ENCODE measurements around the gene CHSY1.

CHSY1 gene

GRCh38 chr15:101170568-101171350, 81.1 kb downstream of the CHSY1 start:
- DNase-seq (ENCODE audit: low read depth) = no peak
- TF ChIP-seq, protein P1, sequence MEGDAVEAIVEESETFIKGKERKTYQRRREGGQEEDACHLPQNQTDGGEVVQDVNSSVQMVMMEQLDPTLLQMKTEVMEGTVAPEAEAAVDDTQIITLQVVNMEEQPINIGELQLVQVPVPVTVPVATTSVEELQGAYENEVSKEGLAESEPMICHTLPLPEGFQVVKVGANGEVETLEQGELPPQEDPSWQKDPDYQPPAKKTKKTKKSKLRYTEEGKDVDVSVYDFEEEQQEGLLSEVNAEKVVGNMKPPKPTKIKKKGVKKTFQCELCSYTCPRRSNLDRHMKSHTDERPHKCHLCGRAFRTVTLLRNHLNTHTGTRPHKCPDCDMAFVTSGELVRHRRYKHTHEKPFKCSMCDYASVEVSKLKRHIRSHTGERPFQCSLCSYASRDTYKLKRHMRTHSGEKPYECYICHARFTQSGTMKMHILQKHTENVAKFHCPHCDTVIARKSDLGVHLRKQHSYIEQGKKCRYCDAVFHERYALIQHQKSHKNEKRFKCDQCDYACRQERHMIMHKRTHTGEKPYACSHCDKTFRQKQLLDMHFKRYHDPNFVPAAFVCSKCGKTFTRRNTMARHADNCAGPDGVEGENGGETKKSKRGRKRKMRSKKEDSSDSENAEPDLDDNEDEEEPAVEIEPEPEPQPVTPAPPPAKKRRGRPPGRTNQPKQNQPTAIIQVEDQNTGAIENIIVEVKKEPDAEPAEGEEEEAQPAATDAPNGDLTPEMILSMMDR (IDR thresholded peaks at IDR 0.05; ENCODE audit: low read depth, low read length, missing control alignments) = no peak
- in situ Hi-C loops (cut with HindIII; ENCODE audit: low sequenced_read_pairs) = no loop called here
- no peak overlapping the region for H3K4me3 ChIP-seq (ENCODE audit: low read depth, low read length)

- no peak for DNase-seq (ENCODE audit: low read depth)
- TF ChIP-seq, protein P1 (IDR thresholded peaks at IDR 0.05; ENCODE audit: low read depth, low read length, missing control alignments) = no peak
- in situ Hi-C loops (cut with HindIII; ENCODE audit: low sequenced_read_pairs) = no loop called here
- no peak overlapping the region for H3K4me3 ChIP-seq (ENCODE audit: low read depth, low read length)
Observed at GRCh38 chr15:101169495-101170071, 82.3 kb downstream of the CHSY1 start.

GRCh38 chr15:101168898-101169494, 82.9 kb downstream of the CHSY1 start:
- in situ Hi-C loops (cut with HindIII; ENCODE audit: low sequenced_read_pairs) = no loop called here
- DNase-seq (ENCODE audit: low read depth) = no peak
- TF ChIP-seq, protein P1 (IDR thresholded peaks at IDR 0.05; ENCODE audit: low read depth, low read length, missing control alignments) = no peak
- no peak overlapping the region for H3K4me3 ChIP-seq (ENCODE audit: low read depth, low read length)

DNA sequence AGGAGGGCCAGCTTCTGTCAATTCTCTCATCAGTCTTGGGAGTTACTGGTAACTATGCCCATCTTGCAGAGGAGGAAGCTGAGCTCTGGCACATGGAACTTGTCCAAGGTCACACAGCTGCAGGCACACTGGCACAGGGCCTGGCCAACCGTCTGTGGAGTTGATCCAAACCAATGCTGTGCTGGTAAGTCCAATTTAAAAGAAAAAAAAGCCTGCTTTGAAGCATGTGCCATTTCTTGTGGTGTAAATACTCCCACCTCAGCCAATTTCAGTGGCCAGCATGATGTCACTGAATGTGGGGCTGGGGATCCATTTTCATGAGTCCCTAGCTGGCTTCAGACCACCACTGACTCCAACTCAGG, 83.4 kb downstream of the CHSY1 start:
- DNase-seq (ENCODE audit: low read depth) = no peak
- TF ChIP-seq, protein P1 (IDR thresholded peaks at IDR 0.05; ENCODE audit: low read depth, low read length, missing control alignments) = no peak
- in situ Hi-C loops (cut with HindIII; ENCODE audit: low sequenced_read_pairs) = no loop called here
- H3K4me3 ChIP-seq (ENCODE audit: low read depth, low read length) = no peak overlapping the region

DNA sequence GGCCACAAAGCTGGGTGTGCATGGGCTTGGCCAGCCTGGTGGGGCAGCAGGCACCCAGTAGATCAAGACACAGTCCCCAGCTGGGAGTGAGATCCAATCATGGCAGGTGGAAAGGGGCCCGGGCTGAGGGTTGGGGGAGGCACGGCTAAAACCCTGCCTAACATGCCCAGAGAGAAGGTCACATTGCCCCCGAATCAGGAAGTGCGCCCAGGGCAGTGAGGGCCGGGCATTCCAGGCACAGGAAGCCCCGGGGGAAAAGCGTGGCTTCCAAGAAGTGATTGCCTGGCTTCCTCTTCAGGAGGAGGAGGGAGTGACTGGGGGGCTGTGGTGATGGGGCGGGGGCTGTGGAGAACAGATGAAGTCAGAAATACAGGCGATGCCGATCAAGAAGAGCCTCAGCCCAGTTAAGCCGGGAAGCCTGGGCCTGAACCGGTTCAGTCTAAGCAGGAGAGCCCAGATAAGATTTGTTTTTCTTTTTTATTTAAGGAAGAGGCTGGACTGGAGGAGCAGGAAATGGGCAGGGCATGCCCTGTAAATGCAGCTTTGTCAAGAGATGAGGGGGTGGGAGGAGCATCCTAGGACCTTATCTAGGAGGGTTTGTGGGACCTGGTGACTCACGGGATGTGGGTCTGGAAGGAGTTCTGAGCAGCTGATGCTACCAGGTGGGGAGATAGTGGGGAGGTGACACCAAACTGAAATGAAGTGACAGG, 83.9 kb downstream of the CHSY1 start:
- no peak overlapping the region for H3K4me3 ChIP-seq (ENCODE audit: low read depth, low read length)
- DNase-seq (ENCODE audit: low read depth) = peak; percentile 73
- in situ Hi-C loops (cut with HindIII; ENCODE audit: low sequenced_read_pairs) = no loop called here
- TF ChIP-seq, protein P1 (IDR thresholded peaks at IDR 0.05; ENCODE audit: low read depth, low read length, missing control alignments) = no peak

DNA sequence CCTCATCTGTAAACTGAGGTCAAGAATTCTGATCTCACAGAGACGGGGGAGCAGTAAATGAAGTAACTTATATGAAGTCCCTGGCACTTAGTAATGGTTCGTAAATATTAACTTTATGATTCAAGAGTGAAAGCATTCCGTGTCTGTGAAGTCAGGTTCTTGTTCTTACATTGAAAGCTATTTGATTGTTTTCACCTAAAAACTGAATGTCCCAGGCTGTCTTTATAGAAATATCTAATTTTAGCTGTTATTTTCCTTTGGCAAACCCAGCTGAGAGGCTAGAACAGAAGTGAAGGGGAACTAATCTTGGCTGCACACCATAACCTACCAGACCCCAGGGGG, 84.5 kb downstream of the CHSY1 start:
- in situ Hi-C loops (cut with HindIII; ENCODE audit: low sequenced_read_pairs) = no loop called here

More for the DNA sequence above, 84.5 kb downstream of the CHSY1 start:
- H3K4me3 ChIP-seq (ENCODE audit: low read depth, low read length) = no peak overlapping the region
- no peak for DNase-seq (ENCODE audit: low read depth)
- TF ChIP-seq, protein P1 (IDR thresholded peaks at IDR 0.05; ENCODE audit: low read depth, low read length, missing control alignments) = no peak

All from astrocyte of the cerebellum (primary cell).